Measurements from ENCODE around the gene FGF11. TPM values are rescaled to one million over a fixed set of nuclear protein-coding genes. Genes with fewer than 3 reads are reported as not detected.
A peak's percentile ranks its signal among the peaks of the same experiment; 100 is the strongest.

FGF11 gene
- total and polyA plus RNA-seq, 2 of the 13 experiments (the other 11 are each of a cell fraction or from before 2014, with no cell fraction given) = 0.20 to 7.6 TPM

DNA sequence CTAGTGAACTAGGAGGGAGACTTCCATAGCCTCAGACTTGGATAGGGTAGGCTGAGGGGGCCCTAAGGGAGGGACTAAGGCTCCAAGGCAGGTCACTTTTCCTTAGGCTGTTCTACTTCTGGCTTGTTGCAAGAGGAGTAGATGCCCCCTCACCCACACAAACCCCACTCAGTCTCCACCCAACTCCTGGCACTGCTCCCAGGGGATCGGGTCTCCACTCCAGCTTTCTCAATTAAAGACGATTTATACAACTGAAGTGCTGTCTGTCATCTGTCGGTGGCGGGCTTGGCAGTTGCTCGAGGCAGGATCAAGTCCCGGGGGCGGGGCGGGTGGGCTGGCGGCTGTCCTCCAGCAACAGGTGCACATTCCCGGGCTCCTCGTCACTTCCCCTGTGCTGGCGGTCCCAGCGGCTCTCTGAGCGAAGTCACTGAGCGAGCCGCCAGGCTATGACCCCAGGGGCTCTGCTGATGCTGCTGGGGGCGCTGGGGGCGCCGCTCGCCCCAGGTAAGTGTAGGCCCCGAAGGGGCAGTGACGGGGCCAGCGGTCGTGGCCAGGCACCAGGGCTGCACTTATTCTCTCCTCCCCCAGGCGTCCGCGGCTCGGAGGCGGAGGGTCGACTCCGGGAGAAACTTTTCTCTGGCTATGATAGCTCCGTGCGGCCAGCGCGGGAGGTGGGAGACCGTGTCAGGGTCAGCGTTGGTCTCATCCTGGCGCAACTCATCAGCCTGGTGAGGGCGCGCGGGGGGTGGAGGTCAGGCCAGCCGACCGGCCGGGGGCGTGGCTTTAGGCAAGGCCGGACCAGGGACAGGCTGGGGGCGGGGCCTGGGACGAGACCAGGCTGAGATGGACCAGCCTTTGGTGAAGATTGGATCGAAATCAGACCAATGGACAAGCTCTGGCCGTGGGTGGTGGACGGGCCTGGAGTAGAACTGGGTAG is 5.6 kb downstream of the FGF11 start, which contains the start of gene CHRNB1 (continued):
- peak; percentile 31 for TF ChIP-seq TEAD3 (CRISPR knock-in tag; optimal IDR thresholded peaks at IDR 0.05; ENCODE audit: borderline replicate concordance)
- TF ChIP-seq, protein P1, sequence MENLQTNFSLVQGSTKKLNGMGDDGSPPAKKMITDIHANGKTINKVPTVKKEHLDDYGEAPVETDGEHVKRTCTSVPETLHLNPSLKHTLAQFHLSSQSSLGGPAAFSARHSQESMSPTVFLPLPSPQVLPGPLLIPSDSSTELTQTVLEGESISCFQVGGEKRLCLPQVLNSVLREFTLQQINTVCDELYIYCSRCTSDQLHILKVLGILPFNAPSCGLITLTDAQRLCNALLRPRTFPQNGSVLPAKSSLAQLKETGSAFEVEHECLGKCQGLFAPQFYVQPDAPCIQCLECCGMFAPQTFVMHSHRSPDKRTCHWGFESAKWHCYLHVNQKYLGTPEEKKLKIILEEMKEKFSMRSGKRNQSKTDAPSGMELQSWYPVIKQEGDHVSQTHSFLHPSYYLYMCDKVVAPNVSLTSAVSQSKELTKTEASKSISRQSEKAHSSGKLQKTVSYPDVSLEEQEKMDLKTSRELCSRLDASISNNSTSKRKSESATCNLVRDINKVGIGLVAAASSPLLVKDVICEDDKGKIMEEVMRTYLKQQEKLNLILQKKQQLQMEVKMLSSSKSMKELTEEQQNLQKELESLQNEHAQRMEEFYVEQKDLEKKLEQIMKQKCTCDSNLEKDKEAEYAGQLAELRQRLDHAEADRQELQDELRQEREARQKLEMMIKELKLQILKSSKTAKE (CRISPR knock-in tag; IDR thresholded peaks at IDR 0.05; ENCODE audit: borderline replicate concordance) = 0 out of 2 replicates have a peak, but pooled peaks have one; percentile 33
- TF ChIP-seq ZNF724P (CRISPR knock-in tag; IDR thresholded peaks at IDR 0.05; ENCODE audit: borderline replicate concordance) = peak; percentile 69; the same call in 1 of the 2 replicates
- 0 out of 2 replicates have a peak, but pooled peaks have one; percentile 51 for TF ChIP-seq ZNF768 (CRISPR knock-in tag; IDR thresholded peaks at IDR 0.05)
- TF ChIP-seq NPAS2 (CRISPR knock-in tag; IDR thresholded peaks at IDR 0.05; ENCODE audit: borderline replicate concordance) = no peak
- TF ChIP-seq ZNF451 (CRISPR knock-in tag; IDR thresholded peaks at IDR 0.05) = peak; percentile 67; the same call in 1 of the 2 replicates
- TF ChIP-seq ZKSCAN1 (IDR thresholded peaks at IDR 0.05; ENCODE audit: low read length) = no peak
- peak; percentile 81 for TF ChIP-seq ZNF761 (CRISPR knock-in tag; conservative IDR thresholded peaks at IDR 0.05)
- TF ChIP-seq, protein P2, sequence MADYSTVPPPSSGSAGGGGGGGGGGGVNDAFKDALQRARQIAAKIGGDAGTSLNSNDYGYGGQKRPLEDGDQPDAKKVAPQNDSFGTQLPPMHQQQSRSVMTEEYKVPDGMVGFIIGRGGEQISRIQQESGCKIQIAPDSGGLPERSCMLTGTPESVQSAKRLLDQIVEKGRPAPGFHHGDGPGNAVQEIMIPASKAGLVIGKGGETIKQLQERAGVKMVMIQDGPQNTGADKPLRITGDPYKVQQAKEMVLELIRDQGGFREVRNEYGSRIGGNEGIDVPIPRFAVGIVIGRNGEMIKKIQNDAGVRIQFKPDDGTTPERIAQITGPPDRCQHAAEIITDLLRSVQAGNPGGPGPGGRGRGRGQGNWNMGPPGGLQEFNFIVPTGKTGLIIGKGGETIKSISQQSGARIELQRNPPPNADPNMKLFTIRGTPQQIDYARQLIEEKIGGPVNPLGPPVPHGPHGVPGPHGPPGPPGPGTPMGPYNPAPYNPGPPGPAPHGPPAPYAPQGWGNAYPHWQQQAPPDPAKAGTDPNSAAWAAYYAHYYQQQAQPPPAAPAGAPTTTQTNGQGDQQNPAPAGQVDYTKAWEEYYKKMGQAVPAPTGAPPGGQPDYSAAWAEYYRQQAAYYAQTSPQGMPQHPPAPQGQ (CRISPR knock-in tag; IDR thresholded peaks at IDR 0.05; ENCODE audit: borderline replicate concordance) = no peak
- 0 out of 2 replicates have a peak, but pooled peaks have one; percentile 49 for TF ChIP-seq NFKB2 (CRISPR knock-in tag; IDR thresholded peaks at IDR 0.05; ENCODE audit: borderline replicate concordance)
- TF ChIP-seq, protein P3, sequence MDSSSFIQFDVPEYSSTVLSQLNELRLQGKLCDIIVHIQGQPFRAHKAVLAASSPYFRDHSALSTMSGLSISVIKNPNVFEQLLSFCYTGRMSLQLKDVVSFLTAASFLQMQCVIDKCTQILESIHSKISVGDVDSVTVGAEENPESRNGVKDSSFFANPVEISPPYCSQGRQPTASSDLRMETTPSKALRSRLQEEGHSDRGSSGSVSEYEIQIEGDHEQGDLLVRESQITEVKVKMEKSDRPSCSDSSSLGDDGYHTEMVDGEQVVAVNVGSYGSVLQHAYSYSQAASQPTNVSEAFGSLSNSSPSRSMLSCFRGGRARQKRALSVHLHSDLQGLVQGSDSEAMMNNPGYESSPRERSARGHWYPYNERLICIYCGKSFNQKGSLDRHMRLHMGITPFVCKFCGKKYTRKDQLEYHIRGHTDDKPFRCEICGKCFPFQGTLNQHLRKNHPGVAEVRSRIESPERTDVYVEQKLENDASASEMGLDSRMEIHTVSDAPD (CRISPR knock-in tag; IDR thresholded peaks at IDR 0.05) = no peak
- TF ChIP-seq, protein P4, sequence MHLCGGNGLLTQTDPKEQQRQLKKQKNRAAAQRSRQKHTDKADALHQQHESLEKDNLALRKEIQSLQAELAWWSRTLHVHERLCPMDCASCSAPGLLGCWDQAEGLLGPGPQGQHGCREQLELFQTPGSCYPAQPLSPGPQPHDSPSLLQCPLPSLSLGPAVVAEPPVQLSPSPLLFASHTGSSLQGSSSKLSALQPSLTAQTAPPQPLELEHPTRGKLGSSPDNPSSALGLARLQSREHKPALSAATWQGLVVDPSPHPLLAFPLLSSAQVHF (CRISPR knock-in tag; IDR thresholded peaks at IDR 0.05) = no peak
- TF ChIP-seq THAP11 (CRISPR knock-in tag; IDR thresholded peaks at IDR 0.05) = peak; percentile 81
- peak; percentile 33; the same call in 1 of the 2 replicates for TF ChIP-seq ELF1 (CRISPR knock-in tag; IDR thresholded peaks at IDR 0.05)
- TF ChIP-seq SALL2 (CRISPR knock-in tag; IDR thresholded peaks at IDR 0.05) = peak; percentile 47; the same call in 1 of the 2 replicates
- TF ChIP-seq, protein P5, sequence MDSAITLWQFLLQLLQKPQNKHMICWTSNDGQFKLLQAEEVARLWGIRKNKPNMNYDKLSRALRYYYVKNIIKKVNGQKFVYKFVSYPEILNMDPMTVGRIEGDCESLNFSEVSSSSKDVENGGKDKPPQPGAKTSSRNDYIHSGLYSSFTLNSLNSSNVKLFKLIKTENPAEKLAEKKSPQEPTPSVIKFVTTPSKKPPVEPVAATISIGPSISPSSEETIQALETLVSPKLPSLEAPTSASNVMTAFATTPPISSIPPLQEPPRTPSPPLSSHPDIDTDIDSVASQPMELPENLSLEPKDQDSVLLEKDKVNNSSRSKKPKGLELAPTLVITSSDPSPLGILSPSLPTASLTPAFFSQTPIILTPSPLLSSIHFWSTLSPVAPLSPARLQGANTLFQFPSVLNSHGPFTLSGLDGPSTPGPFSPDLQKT (CRISPR knock-in tag; IDR thresholded peaks at IDR 0.05; ENCODE audit: borderline replicate concordance) = no peak
- peak; percentile 15; the same call in 1 of the 2 replicates for TF ChIP-seq BCL6 (CRISPR knock-in tag; IDR thresholded peaks at IDR 0.05)
- 0 out of 2 replicates have a peak, but pooled peaks have one; percentile 26 for TF ChIP-seq ZNF274 (CRISPR knock-in tag; IDR thresholded peaks at IDR 0.05)

All from HepG2 (cell line).